Measurements from ENCODE around the gene DLD. TPM values are rescaled to one million over a fixed set of nuclear protein-coding genes. Genes with fewer than 3 reads are reported as not detected.

The DLD gene
- total and polyA plus RNA-seq, 4 donors: 49.4 to 121 (median 67.1) TPM

GRCh38 chr7:107914831-107915230, 23.8 kb downstream of the DLD start:
- Histone ChIP-seq H3K9ac (ENCODE audit: low read depth in 1 of 2, low read length in 2 of 2) (no peak overlapping the region), H3K36me3 (ENCODE audit: control insufficient read depth in 4 of 4, insufficient read depth in 3 of 4, low read depth in 1 of 4, low read length in 3 of 4) (peaks cover 2 to 39% (median 34%) of the 10 kb centered on the region in 4 donors), H3K4me1 (ENCODE audit: control insufficient read depth in 4 of 4, insufficient read depth in 4 of 4, low read length in 3 of 4) (no peaks in the 10 kb centered on the region), H3K27ac (ENCODE audit: low read depth in 1 of 2, low read length in 2 of 2) (no peak overlapping the region), H3K9me3 (ENCODE audit: control insufficient read depth in 4 of 4, low read length in 3 of 4) (no peaks in the 10 kb centered on the region), H3K27me3 (ENCODE audit: control insufficient read depth in 4 of 4, insufficient read depth in 4 of 4, low read length in 3 of 4) (no peaks in the 10 kb centered on the region), H3K4me3 (ENCODE audit: low read depth in 1 of 3, low read length in 3 of 3) (no peak overlapping the region)
- TF ChIP-seq TAF1 (conservative IDR thresholded peaks at IDR 0.05) (no peak), FOXA2 (IDR thresholded peaks at IDR 0.05) (no peak), HNF4G (IDR thresholded peaks at IDR 0.05) (no peak), YY1 (IDR thresholded peaks at IDR 0.05) (no peak), MAX (IDR thresholded peaks at IDR 0.05) (no peak), JUND (IDR thresholded peaks at IDR 0.05) (no peak), CTCF (IDR thresholded peaks at IDR 0.05; ENCODE audit: low read depth, low read length, missing input control) (no peak), FOXA1 (IDR thresholded peaks at IDR 0.05) (no peak), REST (IDR thresholded peaks at IDR 0.05) (no peak), RAD21 (IDR thresholded peaks at IDR 0.05) (no peak), RXRA (IDR thresholded peaks at IDR 0.05) (no peak), HNF4A (conservative IDR thresholded peaks at IDR 0.05) (no peak), ATF3 (IDR thresholded peaks at IDR 0.05) (no peak), GABPA (IDR thresholded peaks at IDR 0.05 in 1 of 2, conservative IDR thresholded peaks at IDR 0.05 in 1 of 2) (no peak), EGR1 (IDR thresholded peaks at IDR 0.05; ENCODE audit: low read depth in 2 of 2) (no peak)
- no peak for DNase-seq (ENCODE audit: low spot score)
- WGBS: 67% methylated on average over 1 of the region's 1 CpG

- Histone ChIP-seq H3K27me3 (ENCODE audit: control insufficient read depth in 4 of 4, insufficient read depth in 4 of 4, low read length in 3 of 4) (no peaks in the 10 kb centered on the region), H3K4me3 (ENCODE audit: low read depth in 1 of 3, low read length in 3 of 3) (no peak overlapping the region), H3K9ac (ENCODE audit: low read depth in 1 of 2, low read length in 2 of 2) (no peak overlapping the region), H3K4me1 (ENCODE audit: control insufficient read depth in 4 of 4, insufficient read depth in 4 of 4, low read length in 3 of 4) (no peaks in the 10 kb centered on the region), H3K27ac (ENCODE audit: low read depth in 1 of 2, low read length in 2 of 2) (no peak overlapping the region), H3K9me3 (ENCODE audit: control insufficient read depth in 4 of 4, low read length in 3 of 4) (no peaks in the 10 kb centered on the region), H3K36me3 (ENCODE audit: control insufficient read depth in 4 of 4, insufficient read depth in 3 of 4, low read depth in 1 of 4, low read length in 3 of 4) (peaks cover 2 to 39% (median 33%) of the 10 kb centered on the region in 4 donors)
- DNase-seq (ENCODE audit: low spot score): no peak
- WGBS: 96% methylated on average over 2 of the region's 2 CpGs
- TF ChIP-seq HNF4A (conservative IDR thresholded peaks at IDR 0.05) (no peak), FOXA1 (IDR thresholded peaks at IDR 0.05) (no peak), GABPA (IDR thresholded peaks at IDR 0.05 in 1 of 2, conservative IDR thresholded peaks at IDR 0.05 in 1 of 2) (no peak), REST (IDR thresholded peaks at IDR 0.05) (no peak), RXRA (IDR thresholded peaks at IDR 0.05) (no peak), FOXA2 (IDR thresholded peaks at IDR 0.05) (no peak), YY1 (IDR thresholded peaks at IDR 0.05) (no peak), MAX (IDR thresholded peaks at IDR 0.05) (no peak), EGR1 (IDR thresholded peaks at IDR 0.05; ENCODE audit: low read depth in 2 of 2) (no peak), NR2F2 (IDR thresholded peaks at IDR 0.05) (no peak)
Observed at GRCh38 chr7:107915541-107915940, 24.6 kb downstream of the DLD start.

Data from liver (tissue), 9 donors.